GM13977 (cell line): Measurements from ENCODE around the gene ERBIN.
A peak's percentile ranks its signal among the peaks of the same experiment; 100 is the strongest.

ENCODE experiments used
- DNase-seq: peaks from one replicate; pipeline ENCODE4 v3.0.0; 2012; ENCODE audit warnings: low spot score
- in situ Hi-C: fragments of 300-500 bp; cut with MboI; formaldehyde crosslinking; loops from one replicate; pipeline ENCODE4 v1.12.0; 2022; ENCODE audit warnings: low sequenced_read_pairs, low pct_unique_long_range_greater_than_20kb, mixed read lengths, inconsistent platforms; ENCODE audit not compliant: unreplicated experiment
- TF ChIP-seq, protein P1 (sequence below): IDR thresholded peaks from 2 replicates; pipeline ENCODE4 v1.5.1; 2012; ENCODE audit warnings: mild to moderate bottlenecking, control low read depth; ENCODE audit not compliant: insufficient read depth; ENCODE audit errors: extremely low read depth, missing control alignments

Gene ERBIN

DNA sequence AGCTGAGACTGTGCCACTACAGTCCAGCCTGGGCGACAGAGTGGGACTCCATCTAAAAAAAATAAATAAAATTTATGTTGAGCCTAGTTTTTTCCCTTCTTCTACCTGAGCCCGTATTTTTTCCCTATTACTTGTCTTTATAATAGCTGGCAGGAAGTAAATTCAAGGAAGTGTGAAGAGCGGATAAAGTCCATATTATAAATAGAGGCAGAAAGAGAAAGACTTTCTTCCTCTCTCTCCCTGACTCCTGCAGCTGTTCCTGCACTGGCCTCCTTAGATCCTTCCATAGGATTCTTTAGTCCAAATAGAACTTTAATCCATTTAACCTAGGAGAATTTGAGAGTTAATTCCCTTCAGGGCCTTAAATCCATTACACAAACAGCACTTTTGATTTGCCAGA, 10.3 kb upstream of the ERBIN start:
- no peak for DNase-seq
- in situ Hi-C loops: no loop called here
- TF ChIP-seq, protein P1, sequence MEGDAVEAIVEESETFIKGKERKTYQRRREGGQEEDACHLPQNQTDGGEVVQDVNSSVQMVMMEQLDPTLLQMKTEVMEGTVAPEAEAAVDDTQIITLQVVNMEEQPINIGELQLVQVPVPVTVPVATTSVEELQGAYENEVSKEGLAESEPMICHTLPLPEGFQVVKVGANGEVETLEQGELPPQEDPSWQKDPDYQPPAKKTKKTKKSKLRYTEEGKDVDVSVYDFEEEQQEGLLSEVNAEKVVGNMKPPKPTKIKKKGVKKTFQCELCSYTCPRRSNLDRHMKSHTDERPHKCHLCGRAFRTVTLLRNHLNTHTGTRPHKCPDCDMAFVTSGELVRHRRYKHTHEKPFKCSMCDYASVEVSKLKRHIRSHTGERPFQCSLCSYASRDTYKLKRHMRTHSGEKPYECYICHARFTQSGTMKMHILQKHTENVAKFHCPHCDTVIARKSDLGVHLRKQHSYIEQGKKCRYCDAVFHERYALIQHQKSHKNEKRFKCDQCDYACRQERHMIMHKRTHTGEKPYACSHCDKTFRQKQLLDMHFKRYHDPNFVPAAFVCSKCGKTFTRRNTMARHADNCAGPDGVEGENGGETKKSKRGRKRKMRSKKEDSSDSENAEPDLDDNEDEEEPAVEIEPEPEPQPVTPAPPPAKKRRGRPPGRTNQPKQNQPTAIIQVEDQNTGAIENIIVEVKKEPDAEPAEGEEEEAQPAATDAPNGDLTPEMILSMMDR: no peak

DNA sequence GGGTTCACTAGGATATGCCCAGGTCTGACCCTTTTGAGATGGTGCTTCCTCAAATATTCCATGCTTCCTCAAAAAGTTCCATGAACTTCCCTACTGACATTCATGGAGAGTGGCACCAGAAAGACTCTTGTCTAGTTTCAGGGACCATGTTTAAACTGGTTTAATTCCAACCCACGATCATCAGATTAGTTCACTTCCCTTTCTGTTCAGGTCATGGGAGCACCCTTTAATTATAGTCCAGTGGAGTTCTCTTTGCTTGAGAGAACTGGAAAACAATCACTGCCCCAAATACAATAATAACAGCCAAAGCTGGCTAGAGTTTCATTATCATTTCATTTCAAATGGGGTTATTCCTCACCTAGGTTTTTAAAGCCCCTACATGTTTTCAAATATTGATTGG, 9.7 kb upstream of the ERBIN start:
- TF ChIP-seq, protein P1: no peak
- in situ Hi-C loops: no loop called here
- DNase-seq: no peak

DNA sequence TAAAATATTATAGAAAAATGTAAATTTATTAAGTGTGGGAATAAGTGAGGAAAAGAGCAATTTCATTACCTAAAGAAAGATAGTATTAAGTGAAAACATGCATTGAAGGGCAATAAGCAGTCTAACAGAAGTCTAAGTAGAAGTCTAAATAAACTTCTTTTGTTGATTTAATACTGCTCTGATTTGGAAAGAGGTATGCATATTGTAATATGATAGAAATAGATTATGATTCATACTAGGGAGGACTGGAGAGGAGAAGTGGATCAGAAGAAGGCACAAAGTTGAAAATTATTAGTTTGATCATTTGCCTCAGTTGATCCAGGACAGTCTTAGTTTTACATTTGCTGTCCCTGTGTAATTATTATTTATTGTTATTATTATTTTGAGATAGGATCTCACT, 6.6 kb upstream of the ERBIN start:
- TF ChIP-seq, protein P1: no peak
- in situ Hi-C loops: no loop called here
- no peak for DNase-seq

DNA sequence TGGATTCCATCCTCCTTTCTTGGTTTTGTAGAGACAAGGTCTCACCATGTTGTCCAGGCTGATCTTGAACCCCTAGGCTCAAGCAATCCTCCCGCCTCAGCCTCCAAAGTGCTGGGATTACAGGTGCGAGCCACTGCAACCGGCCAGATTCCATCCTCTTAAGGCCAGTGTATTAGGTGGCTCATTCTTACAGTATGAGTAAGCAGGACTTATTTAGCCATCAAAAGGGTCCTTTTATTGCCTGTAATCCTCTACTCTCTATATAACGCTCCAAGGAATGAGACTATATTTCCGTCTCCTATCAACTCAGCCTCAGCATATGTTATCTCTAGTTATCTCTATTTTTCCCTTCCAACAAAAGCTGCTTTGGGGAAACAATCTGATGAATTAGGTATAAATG, 3.0 kb upstream of the ERBIN start:
- DNase-seq: no peak
- in situ Hi-C loops: no loop called here
- TF ChIP-seq, protein P1: no peak

DNA sequence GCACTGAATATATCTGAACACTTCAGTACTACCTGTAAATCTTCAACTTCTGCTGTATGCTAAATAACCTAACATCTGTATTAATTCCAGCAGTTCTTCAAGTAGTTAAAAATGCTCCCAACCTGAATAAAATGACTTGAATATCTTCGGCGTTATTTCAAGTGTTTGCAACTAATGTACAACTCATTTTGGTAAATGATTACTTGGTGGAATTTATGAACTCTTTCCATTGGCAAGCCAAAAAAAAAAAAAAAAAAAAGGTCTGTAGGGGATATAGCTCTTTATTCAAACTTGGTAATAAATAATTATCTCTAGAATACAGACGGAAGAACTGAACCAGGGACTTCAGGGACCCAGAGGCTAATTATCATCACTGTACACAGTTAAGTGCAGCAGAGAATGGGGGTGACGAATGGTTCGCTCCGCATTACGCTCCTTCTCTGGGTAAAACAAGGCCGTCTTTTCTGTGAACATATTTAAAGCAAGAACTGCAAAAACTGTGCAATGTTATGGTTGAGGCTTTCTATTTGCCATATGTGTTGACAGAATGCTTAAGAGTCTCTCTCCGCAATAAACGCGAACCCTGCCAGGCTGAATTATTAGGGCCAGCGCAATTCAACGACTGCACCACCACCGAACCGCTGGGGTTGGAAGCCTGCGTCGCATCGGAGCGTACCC, 1.9 kb upstream of the ERBIN start:
- TF ChIP-seq, protein P1: no peak
- peak; percentile 36 for DNase-seq
- in situ Hi-C loops: no loop called here

DNA sequence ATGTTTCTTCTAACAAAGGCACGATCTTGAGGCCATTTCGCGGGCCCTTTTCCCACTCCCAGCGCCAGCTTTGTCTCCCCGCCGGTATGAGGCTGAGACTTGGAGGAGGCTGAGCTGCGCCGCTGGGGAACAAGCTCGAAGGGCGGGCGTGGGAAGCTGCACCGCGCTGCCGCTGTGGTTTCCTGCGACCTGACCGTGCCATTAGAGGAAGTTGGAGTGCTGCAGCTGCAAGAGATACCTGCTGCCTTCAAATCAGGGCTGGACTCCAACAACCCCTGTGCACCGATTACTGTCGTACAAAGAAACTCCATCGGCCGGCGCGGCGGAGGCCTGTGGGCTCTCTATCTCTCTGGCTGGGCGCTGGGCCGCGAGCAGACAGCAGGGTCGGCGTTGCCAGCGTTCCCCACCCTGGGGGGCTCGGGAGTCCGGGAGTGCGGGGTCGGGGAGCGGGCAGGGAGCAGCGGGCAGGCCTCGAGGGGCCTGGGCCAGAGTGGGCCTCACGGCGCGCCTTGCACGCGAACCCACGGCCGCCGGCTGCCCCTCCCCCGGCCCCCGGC, 1.3 kb upstream of the ERBIN start:
- peak; percentile 79 for DNase-seq
- TF ChIP-seq, protein P1: no peak
- in situ Hi-C loops: no loop called here
